Fibroblast of lung (primary cell): ENCODE data around the gene LMF2. TPM values are rescaled to one million over a fixed set of nuclear protein-coding genes. Genes with fewer than 3 reads are reported as not detected.

Experiments used
- DNase-seq, 2 donors: peaks; one replicate each; pipeline versions ENCODE4 v3.0.0 to v3.0.0-alpha.2; 2010; ENCODE audit warnings: low read depth in 2 of 2
- H2AFZ ChIP-seq: 2 replicates; pipeline ENCODE4 v1.5.1; 2012; ENCODE audit warnings: low read length, control low read depth, inconsistent platforms
- H3K27ac ChIP-seq: 2 replicates; pipeline ENCODE4 v1.5.1; 2011; ENCODE audit warnings: low read length, control low read depth; ENCODE audit not compliant: insufficient read depth
- H3K27me3 ChIP-seq: 2 replicates; pipeline ENCODE4 v1.5.1; 2011; ENCODE audit warnings: mild to moderate bottlenecking, low read length; ENCODE audit not compliant: control insufficient read depth, insufficient read depth
- H3K36me3 ChIP-seq: 2 replicates; pipeline ENCODE4 v1.5.1; 2011; ENCODE audit warnings: low read length; ENCODE audit not compliant: control insufficient read depth, insufficient read depth
- H3K4me1 ChIP-seq: 2 replicates; pipeline ENCODE4 v1.5.1; 2011; ENCODE audit warnings: low read length; ENCODE audit not compliant: control insufficient read depth, insufficient read depth; ENCODE audit errors: extremely low read depth
- H3K4me2 ChIP-seq: 2 replicates; pipeline ENCODE4 v1.5.1; 2011; ENCODE audit warnings: low read length, control low read depth; ENCODE audit not compliant: insufficient read depth; ENCODE audit errors: extremely low read depth
- H3K4me3 ChIP-seq, 4 experiments: fragments of 200-600 bp in 1 of 4; sonication (generic) in 1 of 4; replicated peaks in 1 of 4; 2 replicates each; pipeline ENCODE4 v1.5.1; 2011 to 2016; ENCODE audit warnings: low read length in 4 of 4, low read depth in 3 of 4, mild to moderate bottlenecking in 3 of 4, control low read depth in 2 of 4, inconsistent platforms in 1 of 4, mixed read lengths in 1 of 4; ENCODE audit not compliant: insufficient read depth in 1 of 4; ENCODE audit errors: control extremely low read depth in 1 of 4
- H3K79me2 ChIP-seq: 2 replicates; pipeline ENCODE4 v1.5.1; 2012; ENCODE audit warnings: mild to moderate bottlenecking, low read length, inconsistent platforms; ENCODE audit not compliant: control insufficient read depth, insufficient read depth
- H3K9ac ChIP-seq: 2 replicates; pipeline ENCODE4 v1.5.1; 2011; ENCODE audit warnings: mild to moderate bottlenecking, low read length, control low read depth; ENCODE audit not compliant: insufficient read depth
- H3K9me3 ChIP-seq: 2 replicates; pipeline ENCODE4 v1.5.1; 2012; ENCODE audit warnings: low read depth, low read length; ENCODE audit not compliant: control insufficient read depth, insufficient read depth
- H4K20me1 ChIP-seq: 2 replicates; pipeline ENCODE4 v1.5.1; 2011; ENCODE audit warnings: low read length; ENCODE audit not compliant: control insufficient read depth, insufficient read depth; ENCODE audit errors: extremely low read depth
- EZH2 ChIP-seq: IDR thresholded peaks from 2 replicates; pipeline ENCODE4 v1.5.1; 2012; ENCODE audit warnings: low read length, control low read depth, mild to moderate bottlenecking; ENCODE audit errors: missing control alignments
- polyA plus RNA-seq, 2 donors: library from polyadenylated mRNA; depleted of rRNA in 1 of 2; stranded (reverse) in 1 of 2; unstranded in 1 of 2; fragments of >200 nt; gene quantifications; 2 replicates each; pipeline ENCODE4 v1.2.1, GENCODE V29; 2011 to 2012; ENCODE audit warnings: missing spikeins in 1 of 2
- total RNA-seq: library from RNA; depleted of rRNA; stranded (reverse); fragments of >200 nt; gene quantifications from 2 replicates; pipeline ENCODE4 v1.2.1, GENCODE V29; 2014
- TF ChIP-seq, protein P1 (sequence below), 2 donors: IDR thresholded peaks in 1 of 2; conservative IDR thresholded peaks in 1 of 2; 1 replicate in 1 of 2; 2 replicates in 1 of 2; pipeline ENCODE4 v1.5.1; 2011 to 2012; ENCODE audit warnings: low read length in 2 of 2, control low read depth in 1 of 2, inconsistent platforms in 1 of 2, low read depth in 1 of 2, mild to moderate bottlenecking in 1 of 2

The LMF2 gene
- total and polyA plus RNA-seq, 2 donors (not counting 1 experiment from before 2014, with no cell fraction given): 25.8 to 37.8 TPM

GRCh38 chr22:50463188-50463900, 44.2 kb downstream of the LMF2 start:
- Histone ChIP-seq H4K20me1 (no peaks in the 10 kb centered on the region), H3K36me3 (peaks cover 44% of the 10 kb centered on the region)
- TF ChIP-seq, protein P1, sequence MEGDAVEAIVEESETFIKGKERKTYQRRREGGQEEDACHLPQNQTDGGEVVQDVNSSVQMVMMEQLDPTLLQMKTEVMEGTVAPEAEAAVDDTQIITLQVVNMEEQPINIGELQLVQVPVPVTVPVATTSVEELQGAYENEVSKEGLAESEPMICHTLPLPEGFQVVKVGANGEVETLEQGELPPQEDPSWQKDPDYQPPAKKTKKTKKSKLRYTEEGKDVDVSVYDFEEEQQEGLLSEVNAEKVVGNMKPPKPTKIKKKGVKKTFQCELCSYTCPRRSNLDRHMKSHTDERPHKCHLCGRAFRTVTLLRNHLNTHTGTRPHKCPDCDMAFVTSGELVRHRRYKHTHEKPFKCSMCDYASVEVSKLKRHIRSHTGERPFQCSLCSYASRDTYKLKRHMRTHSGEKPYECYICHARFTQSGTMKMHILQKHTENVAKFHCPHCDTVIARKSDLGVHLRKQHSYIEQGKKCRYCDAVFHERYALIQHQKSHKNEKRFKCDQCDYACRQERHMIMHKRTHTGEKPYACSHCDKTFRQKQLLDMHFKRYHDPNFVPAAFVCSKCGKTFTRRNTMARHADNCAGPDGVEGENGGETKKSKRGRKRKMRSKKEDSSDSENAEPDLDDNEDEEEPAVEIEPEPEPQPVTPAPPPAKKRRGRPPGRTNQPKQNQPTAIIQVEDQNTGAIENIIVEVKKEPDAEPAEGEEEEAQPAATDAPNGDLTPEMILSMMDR (conservative IDR thresholded peaks at IDR 0.05 in 1 of 2, IDR thresholded peaks at IDR 0.05 in 1 of 2; ENCODE audit: low read depth in 1 of 2, low read length in 2 of 2): no peak
- no peak for TF ChIP-seq EZH2

DNA sequence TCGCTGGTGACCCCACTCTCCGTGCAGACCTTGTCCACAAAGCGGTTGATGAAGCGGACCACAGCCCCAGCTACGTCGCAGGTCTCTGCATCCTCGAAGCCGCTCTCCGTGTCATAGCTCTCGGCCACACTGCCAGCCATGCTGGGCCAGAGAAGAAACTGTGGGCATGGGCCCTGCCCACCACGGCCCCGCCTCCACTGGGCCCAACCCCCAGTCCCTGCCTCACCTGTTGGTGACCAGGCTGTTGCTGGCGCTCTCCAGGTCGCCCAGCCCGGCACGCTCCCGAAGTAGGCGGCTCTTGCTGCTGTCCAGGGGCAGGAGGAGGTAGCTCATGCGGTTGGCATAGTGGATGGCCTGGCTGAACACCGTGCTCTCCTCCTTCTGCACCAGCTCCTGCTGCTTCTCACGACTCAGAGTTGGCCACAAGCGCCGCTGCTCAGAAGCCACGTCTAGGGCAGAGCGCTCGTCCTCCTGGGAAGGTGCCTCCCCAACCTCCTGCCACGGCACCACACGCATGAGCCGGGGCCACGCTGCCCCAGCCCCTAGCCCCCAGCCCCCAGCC, 45.4 kb downstream of the LMF2 start:
- no peak overlapping the region for H3K4me2 ChIP-seq
- H3K9me3 ChIP-seq: no peaks in the 10 kb centered on the region

More at GRCh38 chr22:50463188-50463900, 44.2 kb downstream of the LMF2 start:
- H3K79me2 ChIP-seq: no peaks in the 10 kb centered on the region
- H3K4me1 ChIP-seq: no peaks in the 10 kb centered on the region
- no peak for DNase-seq
- no peak overlapping the region for H3K4me2 ChIP-seq
- no peak overlapping the region for H3K9ac ChIP-seq
- no peaks in the 10 kb centered on the region for H3K27me3 ChIP-seq
- no peaks in the 10 kb centered on the region for H3K9me3 ChIP-seq
- H3K4me3 ChIP-seq: no peak overlapping the region
- H3K27ac ChIP-seq: no peak overlapping the region
- H2AFZ ChIP-seq: no peak overlapping the region

DNA sequence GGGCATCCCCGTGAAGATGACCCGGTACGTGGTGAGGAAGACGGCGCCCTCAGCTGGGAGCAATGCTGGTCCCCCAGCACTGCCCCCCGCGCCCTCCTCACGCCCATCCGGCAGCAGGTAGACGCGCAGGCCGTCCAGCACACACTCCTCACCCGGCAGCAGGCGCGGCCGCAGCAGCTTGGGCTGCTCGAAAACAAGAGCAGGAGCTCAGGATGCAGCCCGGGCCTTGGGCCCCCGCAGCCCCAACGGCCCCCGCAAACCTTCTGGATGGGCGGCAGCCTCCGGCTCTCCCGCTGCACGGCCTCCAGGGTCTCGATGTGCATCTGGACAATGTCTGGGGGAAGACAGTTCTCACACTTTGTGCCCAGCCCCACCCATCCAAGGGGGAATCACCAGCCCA, 46.0 kb downstream of the LMF2 start:
- Histone ChIP-seq H3K4me1 (no peaks in the 10 kb centered on the region), H3K36me3 (peaks cover 40% of the 10 kb centered on the region), H2AFZ (no peak overlapping the region), H3K27ac (no peak overlapping the region), H3K4me2 (no peak overlapping the region), H3K27me3 (no peaks in the 10 kb centered on the region), H4K20me1 (no peaks in the 10 kb centered on the region), H3K9me3 (no peaks in the 10 kb centered on the region), H3K79me2 (no peaks in the 10 kb centered on the region), H3K9ac (no peak overlapping the region), H3K4me3 (no peak overlapping the region)
- DNase-seq: no peak
- TF ChIP-seq EZH2: no peak
- TF ChIP-seq, protein P1 (conservative IDR thresholded peaks at IDR 0.05 in 1 of 2, IDR thresholded peaks at IDR 0.05 in 1 of 2; ENCODE audit: low read depth in 1 of 2, low read length in 2 of 2): no peak

More for the DNA sequence above, 45.4 kb downstream of the LMF2 start:
- Histone ChIP-seq H3K4me1 (no peaks in the 10 kb centered on the region), H3K79me2 (no peaks in the 10 kb centered on the region), H2AFZ (no peak overlapping the region), H3K4me3 (no peak overlapping the region), H4K20me1 (no peaks in the 10 kb centered on the region), H3K27ac (no peak overlapping the region), H3K9ac (no peak overlapping the region), H3K36me3 (peaks cover 44% of the 10 kb centered on the region), H3K27me3 (no peaks in the 10 kb centered on the region)
- no peak for TF ChIP-seq EZH2
- TF ChIP-seq, protein P1 (conservative IDR thresholded peaks at IDR 0.05 in 1 of 2, IDR thresholded peaks at IDR 0.05 in 1 of 2; ENCODE audit: low read depth in 1 of 2, low read length in 2 of 2): no peak
- no peak for DNase-seq
